ENCODE measurements around the gene UCK2.

DNA sequence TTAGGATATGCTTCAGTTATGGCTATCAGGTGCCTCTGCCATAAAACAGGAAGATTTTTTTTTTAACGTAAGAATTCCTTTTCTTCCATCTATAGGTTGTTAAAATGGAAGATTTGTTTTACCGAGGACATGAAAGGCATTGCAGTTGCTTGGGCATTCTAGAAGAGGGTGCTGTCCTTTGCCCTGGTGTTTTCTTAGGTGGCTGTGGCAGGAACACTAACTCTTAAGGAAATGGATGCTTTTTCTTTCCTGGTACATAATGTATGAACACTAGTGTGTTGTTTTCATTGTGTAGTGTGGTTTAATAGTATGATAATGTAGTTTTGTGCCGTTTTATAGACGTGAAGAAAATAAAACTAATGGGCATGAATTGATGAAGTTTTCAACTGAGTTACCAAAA is 47.2 kb downstream of the UCK2 start:
- TF ChIP-seq, protein P1, sequence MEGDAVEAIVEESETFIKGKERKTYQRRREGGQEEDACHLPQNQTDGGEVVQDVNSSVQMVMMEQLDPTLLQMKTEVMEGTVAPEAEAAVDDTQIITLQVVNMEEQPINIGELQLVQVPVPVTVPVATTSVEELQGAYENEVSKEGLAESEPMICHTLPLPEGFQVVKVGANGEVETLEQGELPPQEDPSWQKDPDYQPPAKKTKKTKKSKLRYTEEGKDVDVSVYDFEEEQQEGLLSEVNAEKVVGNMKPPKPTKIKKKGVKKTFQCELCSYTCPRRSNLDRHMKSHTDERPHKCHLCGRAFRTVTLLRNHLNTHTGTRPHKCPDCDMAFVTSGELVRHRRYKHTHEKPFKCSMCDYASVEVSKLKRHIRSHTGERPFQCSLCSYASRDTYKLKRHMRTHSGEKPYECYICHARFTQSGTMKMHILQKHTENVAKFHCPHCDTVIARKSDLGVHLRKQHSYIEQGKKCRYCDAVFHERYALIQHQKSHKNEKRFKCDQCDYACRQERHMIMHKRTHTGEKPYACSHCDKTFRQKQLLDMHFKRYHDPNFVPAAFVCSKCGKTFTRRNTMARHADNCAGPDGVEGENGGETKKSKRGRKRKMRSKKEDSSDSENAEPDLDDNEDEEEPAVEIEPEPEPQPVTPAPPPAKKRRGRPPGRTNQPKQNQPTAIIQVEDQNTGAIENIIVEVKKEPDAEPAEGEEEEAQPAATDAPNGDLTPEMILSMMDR (IDR thresholded peaks at IDR 0.05; ENCODE audit: low read depth, low read length, poor library complexity, severe bottlenecking) = no peak
- TF ChIP-seq EZH2phosphoT487 (IDR thresholded peaks at IDR 0.05; ENCODE audit: borderline replicate concordance, low read length) = no peak
